ENCODE results near the gene SNRNP25.
"Not testable (repeated sequence)": the region's sequence is repeated elsewhere in the genome, so short reads cannot be mapped to it uniquely, and the experiment has no call there.

Gene SNRNP25

GRCh38 chr16:53346-54236 lies at the start of gene SNRNP25, which contains the start of gene POLR3K:
Gene SNRNP25, plus strand, starts transcription at chr16:53828. Its CDS starts 189 bp downstream, at chr16:54017.
Gene POLR3K, minus strand, starts transcription at chr16:53608. Its CDS starts 22 bp downstream, at chr16:53586.
- in situ Hi-C loops (cut with MboI; ENCODE audit: low sequenced_read_pairs), result no loop called here
- no peaks in the 10 kb centered on the region; the same call in 1 of the 2 replicates for H3K9me3 ChIP-seq
- peak; percentile 97 to 99 for DNase-seq (ENCODE audit: low spot score in 2 of 2)
- H3K4me1 ChIP-seq, result peaks cover 12% of the 10 kb centered on the region
- peaks cover 71% of the 10 kb centered on the region for H3K36me3 ChIP-seq (replicated peaks)
- peak within 1 kb of the TSS; percentile 73 for H3K4me3 ChIP-seq
- H3K27me3 ChIP-seq (ENCODE audit: low read depth), result no peaks in the 10 kb centered on the region

DNA sequence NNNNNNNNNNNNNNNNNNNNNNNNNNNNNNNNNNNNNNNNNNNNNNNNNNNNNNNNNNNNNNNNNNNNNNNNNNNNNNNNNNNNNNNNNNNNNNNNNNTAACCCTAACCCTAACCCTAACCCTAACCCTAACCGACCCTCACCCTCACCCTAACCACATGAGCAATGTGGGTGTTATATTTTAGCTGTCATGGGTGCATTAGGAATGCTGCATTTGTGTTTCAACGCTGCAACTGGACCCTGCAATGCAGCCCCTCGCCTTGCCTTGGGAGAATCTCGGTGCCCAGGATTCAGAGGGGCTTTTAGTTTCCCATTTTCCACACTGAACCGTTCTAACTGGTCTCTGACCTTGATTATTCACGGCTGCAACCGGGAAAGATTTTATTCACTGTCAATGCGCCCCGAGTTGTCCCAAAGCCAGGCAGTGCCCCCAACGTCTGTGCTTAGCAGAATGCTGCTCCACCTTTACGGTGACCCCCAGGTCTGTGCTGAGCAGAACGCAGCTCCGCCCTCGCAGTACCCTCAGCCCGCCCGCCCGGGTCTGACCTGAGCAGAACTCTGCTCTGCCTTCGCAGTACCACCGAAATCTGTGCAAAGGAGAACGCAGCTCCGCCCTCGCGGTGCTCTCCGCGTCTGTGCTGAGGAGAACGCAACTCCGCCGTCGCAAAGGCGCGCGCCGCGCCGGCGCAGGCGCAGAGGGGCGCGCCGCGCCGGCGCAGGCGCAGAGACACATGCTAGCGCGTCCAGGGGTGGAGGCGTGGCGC lies 43.5 kb upstream of the SNRNP25 start:
- peak in 1 of 2 experiments; percentile 30 for DNase-seq (ENCODE audit: low spot score in 2 of 2)
- H3K4me3 ChIP-seq, result no peak overlapping the region
- no peaks in the 10 kb centered on the region for H3K9me3 ChIP-seq
- no peaks in the 10 kb centered on the region for H3K27me3 ChIP-seq (ENCODE audit: low read depth)
- H3K36me3 ChIP-seq (replicated peaks), result no peaks in the 10 kb centered on the region
- in situ Hi-C loops (cut with MboI; ENCODE audit: low sequenced_read_pairs), result no loop called here
- H3K4me1 ChIP-seq, result no peaks in the 10 kb centered on the region

- peak in 1 of 2 experiments; percentile 93 for DNase-seq (ENCODE audit: low spot score in 2 of 2)
- H3K4me3 ChIP-seq; H3K36me3 ChIP-seq (replicated peaks); H3K4me1 ChIP-seq; in situ Hi-C loops (cut with MboI; ENCODE audit: low sequenced_read_pairs); H3K27me3 ChIP-seq (ENCODE audit: low read depth); H3K9me3 ChIP-seq: not testable (repeated sequence)
Measured at GRCh38 chr16:10772-11171, 42.9 kb upstream of the SNRNP25 start.

- in situ Hi-C loops (cut with MboI; ENCODE audit: low sequenced_read_pairs); H3K4me1 ChIP-seq; H3K9me3 ChIP-seq; H3K27me3 ChIP-seq (ENCODE audit: low read depth); H3K4me3 ChIP-seq; H3K36me3 ChIP-seq (replicated peaks); DNase-seq (ENCODE audit: low spot score in 2 of 2): not testable (repeated sequence)
Measured at GRCh38 chr16:17062-17765, 36.4 kb upstream of the SNRNP25 start.

DNA sequence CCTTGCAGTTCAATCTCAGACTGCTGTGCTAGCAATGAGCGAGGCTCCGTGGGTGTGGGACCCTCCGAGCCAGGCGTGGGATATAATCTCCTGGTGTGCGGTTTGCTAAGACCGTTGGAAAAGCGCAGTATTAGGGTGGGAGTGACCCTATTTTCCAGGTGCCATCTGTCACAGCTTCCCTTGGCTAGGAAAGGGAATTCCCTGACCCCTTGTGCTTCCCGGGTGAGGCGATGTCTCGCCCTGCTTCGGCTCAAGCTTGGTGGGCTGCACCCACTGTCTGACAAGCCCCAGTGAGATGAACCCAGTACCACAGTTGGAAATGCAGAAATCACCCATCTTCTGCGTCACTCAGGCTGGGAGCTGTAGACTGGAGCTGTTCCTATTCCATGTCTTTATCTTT lies 32.7 kb upstream of the SNRNP25 start:
- in situ Hi-C loops (cut with MboI; ENCODE audit: low sequenced_read_pairs); DNase-seq (ENCODE audit: low spot score in 2 of 2); H3K9me3 ChIP-seq; H3K36me3 ChIP-seq (replicated peaks); H3K27me3 ChIP-seq (ENCODE audit: low read depth); H3K4me1 ChIP-seq; H3K4me3 ChIP-seq: not testable (repeated sequence)

DNA sequence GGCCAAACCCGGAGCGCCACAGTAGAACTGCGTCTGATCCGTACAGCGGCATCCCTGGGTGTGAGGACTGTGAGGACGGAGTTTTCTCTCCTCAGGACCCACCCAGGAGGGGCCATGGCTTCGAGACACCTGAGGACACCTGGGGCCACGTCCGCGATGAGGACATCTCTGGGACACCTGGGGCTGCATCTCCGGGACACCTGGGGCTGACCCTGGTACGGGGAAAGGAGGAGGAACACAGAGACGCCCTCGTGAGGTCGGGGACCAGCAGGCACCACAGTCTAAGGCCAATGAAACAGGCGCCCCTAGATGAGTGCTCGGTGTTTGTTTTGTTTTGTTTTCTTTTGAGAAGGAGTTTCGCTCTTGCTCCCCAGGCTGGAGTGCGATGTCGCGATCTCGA lies 29.5 kb upstream of the SNRNP25 start:
- H3K4me3 ChIP-seq; H3K36me3 ChIP-seq (replicated peaks); H3K9me3 ChIP-seq; in situ Hi-C loops (cut with MboI; ENCODE audit: low sequenced_read_pairs); H3K4me1 ChIP-seq; H3K27me3 ChIP-seq (ENCODE audit: low read depth); DNase-seq (ENCODE audit: low spot score in 2 of 2): not testable (repeated sequence)

DNA sequence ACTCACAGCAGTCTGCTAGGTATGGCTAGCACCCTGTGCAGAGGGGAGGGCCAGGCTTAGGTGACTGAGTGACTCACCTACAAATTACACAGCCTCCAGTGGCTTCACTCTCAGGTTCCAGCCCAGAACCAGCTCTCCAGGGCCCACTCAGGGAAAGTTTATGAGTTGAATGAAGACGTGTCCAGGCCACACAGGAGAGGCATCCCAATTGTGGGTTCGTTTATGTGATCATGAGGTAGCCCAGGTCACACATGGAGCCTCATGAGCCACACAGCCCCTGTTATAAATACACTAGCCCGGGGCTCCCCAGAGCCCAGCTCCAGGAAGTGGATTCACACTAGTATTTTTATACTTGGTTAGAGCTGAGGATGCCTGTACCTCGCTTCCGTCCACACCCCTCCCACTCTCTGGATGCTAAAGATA lies 27.7 kb upstream of the SNRNP25 start:
- H3K4me1 ChIP-seq; H3K27me3 ChIP-seq (ENCODE audit: low read depth); DNase-seq (ENCODE audit: low spot score in 2 of 2); H3K4me3 ChIP-seq; H3K36me3 ChIP-seq (replicated peaks); H3K9me3 ChIP-seq; in situ Hi-C loops (cut with MboI; ENCODE audit: low sequenced_read_pairs): not testable (repeated sequence)

DNA sequence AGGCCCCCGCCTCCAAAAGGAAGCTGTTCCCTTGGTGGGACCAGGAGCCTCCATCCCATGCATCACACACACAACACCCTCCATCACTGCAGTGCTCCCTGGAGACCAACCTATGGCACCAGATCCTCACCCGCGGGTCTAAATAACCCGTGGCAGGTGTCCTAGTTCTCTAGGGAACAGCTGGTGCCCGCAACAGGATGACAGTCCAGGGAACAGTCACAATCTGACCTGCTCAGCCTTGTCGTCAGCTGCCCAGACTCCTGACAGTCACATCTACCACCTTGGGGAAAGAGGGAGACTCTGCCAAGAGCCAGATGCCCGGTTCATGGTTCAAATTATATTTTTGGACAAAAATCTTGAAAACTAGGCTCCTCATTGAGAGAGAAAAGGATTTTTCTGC lies 23.0 kb upstream of the SNRNP25 start:
- H3K9me3 ChIP-seq; DNase-seq (ENCODE audit: low spot score in 2 of 2); H3K4me3 ChIP-seq; H3K36me3 ChIP-seq (replicated peaks); in situ Hi-C loops (cut with MboI; ENCODE audit: low sequenced_read_pairs); H3K27me3 ChIP-seq (ENCODE audit: low read depth); H3K4me1 ChIP-seq: not testable (repeated sequence)

GRCh38 chr16:33154-33876 lies 20.3 kb upstream of the SNRNP25 start:
- H3K36me3 ChIP-seq (replicated peaks); H3K4me3 ChIP-seq; H3K27me3 ChIP-seq (ENCODE audit: low read depth); DNase-seq (ENCODE audit: low spot score in 2 of 2); H3K4me1 ChIP-seq; in situ Hi-C loops (cut with MboI; ENCODE audit: low sequenced_read_pairs); H3K9me3 ChIP-seq: not testable (repeated sequence)

DNA sequence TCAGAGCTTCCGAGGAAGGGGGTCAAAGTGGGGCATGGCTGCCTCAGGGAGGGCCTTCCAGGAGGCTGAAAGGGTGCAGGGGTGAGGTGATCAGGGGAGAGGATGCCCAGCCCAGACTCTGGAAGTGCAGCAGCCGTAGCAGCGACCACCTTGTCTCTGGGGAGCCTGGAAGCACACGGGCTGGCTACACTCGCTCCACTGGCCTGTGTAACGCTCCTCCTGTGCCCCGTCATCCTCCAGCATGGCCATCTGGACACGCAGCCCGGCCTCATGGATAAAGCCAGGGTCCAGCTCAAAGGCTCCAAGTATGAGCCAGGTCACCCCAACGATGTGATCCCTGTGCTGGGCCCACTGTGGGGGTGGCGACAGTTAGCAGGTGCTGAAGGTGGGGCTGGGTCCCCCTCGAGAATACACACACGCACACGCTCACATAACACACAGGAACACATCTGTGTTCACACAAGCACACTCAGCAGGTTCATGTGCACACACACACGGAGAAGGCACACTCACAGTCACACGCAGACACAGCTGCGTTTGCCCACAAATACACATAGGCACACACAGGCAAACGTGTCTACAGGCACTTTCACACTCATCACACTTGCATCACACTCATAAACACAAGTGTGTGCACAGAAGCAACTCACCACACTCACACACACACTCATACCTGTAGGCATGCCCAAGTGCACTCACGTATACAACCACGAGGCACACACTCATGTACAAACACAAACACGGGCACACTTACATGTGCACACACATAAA lies 19.6 kb upstream of the SNRNP25 start:
- H3K4me1 ChIP-seq, result no peaks in the 10 kb centered on the region
- in situ Hi-C loops (cut with MboI; ENCODE audit: low sequenced_read_pairs), result no loop called here
- H3K27me3 ChIP-seq (ENCODE audit: low read depth), result no peaks in the 10 kb centered on the region

GRCh38 chr16:34648-34987 lies 19.0 kb upstream of the SNRNP25 start:
- Histone ChIP-seq H3K9me3 (no peaks in the 10 kb centered on the region), H3K36me3 (replicated peaks) (peaks cover 4% of the 10 kb centered on the region), H3K4me1 (no peaks in the 10 kb centered on the region), H3K4me3 (no peak overlapping the region), H3K27me3 (ENCODE audit: low read depth) (no peaks in the 10 kb centered on the region)
- in situ Hi-C loops (cut with MboI; ENCODE audit: low sequenced_read_pairs), result no loop called here
- no peak for DNase-seq (ENCODE audit: low spot score in 2 of 2)

More for the DNA sequence above, 19.6 kb upstream of the SNRNP25 start:
- Histone ChIP-seq H3K4me3 (no peak overlapping the region), H3K36me3 (replicated peaks) (peaks cover 2% of the 10 kb centered on the region), H3K9me3 (no peaks in the 10 kb centered on the region)
- no peak for DNase-seq (ENCODE audit: low spot score in 2 of 2)

- Histone ChIP-seq H3K4me3 (no peak overlapping the region), H3K4me1 (no peaks in the 10 kb centered on the region), H3K27me3 (ENCODE audit: low read depth) (no peaks in the 10 kb centered on the region), H3K9me3 (no peaks in the 10 kb centered on the region), H3K36me3 (replicated peaks) (peaks cover 4% of the 10 kb centered on the region)
- in situ Hi-C loops (cut with MboI; ENCODE audit: low sequenced_read_pairs), result no loop called here
- no peak for DNase-seq (ENCODE audit: low spot score in 2 of 2)
Measured at GRCh38 chr16:35011-35677, 18.5 kb upstream of the SNRNP25 start.

All from HAP-1 (cell line).